Upper lobe of right lung (tissue), 1 donor: ENCODE results near the gene SLC4A8. TPM values are rescaled to one million over a fixed set of nuclear protein-coding genes. Genes with fewer than 3 reads are reported as not detected.

Experiments
- ATAC-seq: fragments of 200-7000 bp; cut with Tn5 transposase; one replicate; pipeline ENCODE4 v1.9.1; 2020; ENCODE audit warnings: mild to moderate bottlenecking, moderate library complexity
- DNase-seq: peaks from one replicate; pipeline ENCODE4 v3.0.0-alpha.2; 2020
- H3K27ac ChIP-seq: fragments of 200-600 bp; one replicate; pipeline ENCODE4 v1.8.0; 2022
- H3K27me3 ChIP-seq: fragments of 200-600 bp; one replicate; pipeline ENCODE4 v1.8.0; 2022; ENCODE audit warnings: mild to moderate bottlenecking
- H3K36me3 ChIP-seq: fragments of 200-600 bp; one replicate; pipeline ENCODE4 v1.8.0; 2022
- H3K4me1 ChIP-seq: fragments of 200-600 bp; one replicate; pipeline ENCODE4 v1.8.0; 2022
- H3K4me3 ChIP-seq: fragments of 200-600 bp; one replicate; pipeline ENCODE4 v1.8.0; 2022; ENCODE audit warnings: mild to moderate bottlenecking
- H3K9me3 ChIP-seq: fragments of 200-600 bp; one replicate; pipeline ENCODE4 v1.8.0; 2022
- CTCF ChIP-seq: fragments of 200-600 bp; IDR thresholded peaks from one replicate; pipeline ENCODE4 v1.8.0; 2022; ENCODE audit warnings: antibody characterized with exemption
- intact Hi-C: fragments of 100-400 bp; cut with DNase I; formaldehyde crosslinking; loops from one replicate; pipeline ENCODE4 v1.11.0; 2022
- total RNA-seq: library from RNA; stranded (reverse); fragmentation: NEBNext Ultra II Directional; extraction: Animal tissue kit (Norgen Biotek cat#: 25700); gene quantifications from one replicate; pipeline ENCODE4 v1.2.1, GENCODE V29; 2021
- donor health status: DM: no; HTN: yes; CAD: no; lungs with severe emphysema.

The SLC4A8 gene
- total RNA-seq, 1 donor from 2014 or later: 2.5 TPM

- H3K36me3 ChIP-seq: no peaks in the 10 kb centered on the region
- ATAC-seq: no peak
- peaks cover 8% of the 10 kb centered on the region for H3K4me1 ChIP-seq
- no peak for DNase-seq
- H3K9me3 ChIP-seq: no peaks in the 10 kb centered on the region
- no peaks in the 10 kb centered on the region for H3K27me3 ChIP-seq
- intact Hi-C loops: no loop called here
- TF ChIP-seq CTCF: no peak
- no peak overlapping the region for H3K4me3 ChIP-seq
- H3K27ac ChIP-seq: no peak overlapping the region
Measured at GRCh38 chr12:51388846-51389245, 35.8 kb upstream of the SLC4A8 start.

- H3K27ac ChIP-seq: no peak overlapping the region
- H3K9me3 ChIP-seq: no peaks in the 10 kb centered on the region
- ATAC-seq: peak; percentile 60
- H3K4me3 ChIP-seq: no peak overlapping the region
- intact Hi-C loops: no loop called here
- H3K4me1 ChIP-seq: peaks cover 10% of the 10 kb centered on the region
- no peaks in the 10 kb centered on the region for H3K36me3 ChIP-seq
- DNase-seq: no peak
- TF ChIP-seq CTCF: no peak
- H3K27me3 ChIP-seq: no peaks in the 10 kb centered on the region
Measured at GRCh38 chr12:51389302-51389999, 35.2 kb upstream of the SLC4A8 start.

GRCh38 chr12:51390457-51390856 is 34.2 kb upstream of the SLC4A8 start:
- no peak for ATAC-seq
- intact Hi-C loops: no loop called here

GRCh38 chr12:51390891-51391282 is 33.7 kb upstream of the SLC4A8 start:
- Histone ChIP-seq H3K9me3 (no peaks in the 10 kb centered on the region), H3K4me3 (peak overlapping the region; percentile 64), H3K4me1 (peaks cover 10% of the 10 kb centered on the region), H3K36me3 (no peaks in the 10 kb centered on the region), H3K27ac (peak overlapping the region; percentile 67), H3K27me3 (no peaks in the 10 kb centered on the region)
- ATAC-seq (peak; percentile 64), DNase-seq (peak; percentile 71)
- intact Hi-C loops: no loop called here
- no peak for TF ChIP-seq CTCF

More at GRCh38 chr12:51390457-51390856, 34.2 kb upstream of the SLC4A8 start:
- Histone ChIP-seq H3K4me3 (no peak overlapping the region), H3K27me3 (no peaks in the 10 kb centered on the region), H3K36me3 (no peaks in the 10 kb centered on the region), H3K9me3 (no peaks in the 10 kb centered on the region), H3K4me1 (peaks cover 10% of the 10 kb centered on the region), H3K27ac (no peak overlapping the region)
- TF ChIP-seq CTCF: no peak
- DNase-seq: no peak

GRCh38 chr12:51391283-51392123 is 33.1 kb upstream of the SLC4A8 start, which contains the start of gene GALNT6:
Gene GALNT6, minus strand, starts transcription at chr12:51391406. Its CDS starts 11,625 bp downstream, at chr12:51379781.
- DNase-seq: peak; percentile 79
- no peak for TF ChIP-seq CTCF
- intact Hi-C loops: no loop called here
- H3K4me1 ChIP-seq: peaks cover 10% of the 10 kb centered on the region
- peak within 1 kb of the TSS; percentile 64 for H3K4me3 ChIP-seq
- ATAC-seq: peak; percentile 69
- no peaks in the 10 kb centered on the region for H3K36me3 ChIP-seq
- no peaks in the 10 kb centered on the region for H3K9me3 ChIP-seq
- no peaks in the 10 kb centered on the region for H3K27me3 ChIP-seq
- H3K27ac ChIP-seq: peak within 1 kb of the TSS; percentile 67
